ENCODE measurements around the gene DBNDD1.
"Not testable (repeated sequence)": the region's sequence is repeated elsewhere in the genome, so short reads cannot be mapped to it uniquely, and the experiment has no call there.

DBNDD1 gene

DNA sequence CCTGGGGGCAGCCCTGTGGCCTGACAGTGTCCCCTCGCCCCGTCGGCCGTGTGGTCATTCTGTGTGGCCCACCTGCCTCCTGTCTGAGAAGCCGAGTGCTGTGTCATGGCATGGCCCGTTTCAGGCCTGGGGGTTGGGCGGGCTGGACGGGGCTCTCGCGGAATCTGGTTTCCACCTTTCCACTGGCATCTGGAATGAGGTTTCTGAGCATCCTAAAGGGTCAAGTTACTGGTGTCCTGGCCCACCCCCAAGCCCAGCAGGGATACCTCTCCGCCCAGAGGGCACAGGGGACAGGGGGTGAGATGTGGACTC is 7.8 kb downstream of the DBNDD1 start:
- DNase-seq (ENCODE audit: low spot score), result no peak

DNA sequence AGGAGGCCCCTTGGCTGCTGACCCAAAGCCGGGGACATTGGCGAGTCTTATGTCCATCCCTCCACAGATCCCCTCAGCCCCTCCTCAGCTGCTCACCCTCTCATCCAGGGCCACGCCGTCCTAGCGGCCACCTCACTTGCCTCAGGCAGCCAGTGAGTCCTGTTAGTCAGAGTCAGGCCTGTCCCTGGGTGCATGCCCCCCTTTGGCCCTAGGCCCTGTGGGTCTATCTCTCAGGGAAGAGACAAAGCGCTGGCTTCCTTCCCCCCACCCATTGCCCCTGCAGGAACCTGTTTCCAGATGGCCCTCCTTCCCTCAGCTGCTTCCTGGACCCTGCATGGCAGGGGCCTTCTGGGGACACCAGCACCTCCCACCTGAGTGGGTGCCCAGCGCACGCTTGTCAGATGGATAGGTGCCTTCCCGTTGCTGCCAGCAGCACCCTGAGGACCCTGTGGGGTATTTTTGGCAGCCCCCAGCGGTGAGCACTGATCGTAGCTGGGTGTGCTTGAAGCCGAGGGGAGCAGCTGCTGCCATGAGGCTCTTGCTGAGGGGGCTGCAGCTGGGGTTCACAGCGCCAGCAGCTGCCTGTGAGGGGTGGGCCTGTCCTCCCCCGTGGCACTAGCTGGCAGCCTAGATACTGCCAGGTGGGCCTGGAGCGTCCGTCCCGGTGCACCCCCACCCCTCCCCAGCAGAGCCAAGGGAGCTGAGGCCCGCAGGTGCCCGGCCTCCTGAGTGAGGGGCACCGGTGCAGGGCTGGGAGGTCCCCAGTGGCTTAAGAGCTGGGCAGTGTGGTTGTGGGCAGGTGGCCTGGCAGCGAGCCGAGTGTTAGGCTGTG is 8.4 kb downstream of the DBNDD1 start:
- no peak for DNase-seq (ENCODE audit: low spot score)

DNA sequence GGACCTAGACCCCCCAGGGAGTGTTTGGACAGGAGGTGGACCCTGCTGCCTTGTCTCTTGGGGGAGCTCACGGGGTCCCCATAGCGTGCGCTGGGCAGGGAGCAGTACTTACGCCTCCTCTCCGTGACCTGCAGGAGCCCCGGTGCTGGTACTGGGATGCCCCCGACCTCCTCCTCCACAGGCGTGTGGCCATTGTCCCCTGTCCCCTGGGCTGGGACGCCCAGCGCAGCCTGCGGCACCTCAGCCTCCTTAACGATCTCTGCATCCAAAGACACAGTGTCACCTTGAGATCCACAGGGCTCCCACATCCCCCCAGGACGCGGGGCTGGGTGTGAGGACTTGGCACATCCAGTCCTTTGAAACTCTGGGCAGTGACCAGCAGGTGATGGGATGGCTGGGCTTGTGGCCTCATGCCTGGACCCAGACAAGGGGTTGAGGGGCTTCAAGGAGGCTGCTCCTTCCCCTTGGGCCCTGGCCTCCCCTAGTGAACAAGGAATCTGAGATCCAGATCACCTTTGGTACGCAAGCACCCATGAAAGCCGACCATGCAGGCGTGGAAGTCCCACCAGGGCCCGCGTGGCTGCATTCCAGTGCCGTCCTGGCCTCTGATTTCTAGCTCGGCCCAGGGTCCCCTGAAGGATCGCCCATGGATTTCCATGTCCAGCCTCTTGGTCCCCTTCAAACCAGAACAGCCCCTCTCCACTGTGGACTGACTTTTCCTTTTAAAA is 9.9 kb downstream of the DBNDD1 start:
- no peak for DNase-seq (ENCODE audit: low spot score)

DNA sequence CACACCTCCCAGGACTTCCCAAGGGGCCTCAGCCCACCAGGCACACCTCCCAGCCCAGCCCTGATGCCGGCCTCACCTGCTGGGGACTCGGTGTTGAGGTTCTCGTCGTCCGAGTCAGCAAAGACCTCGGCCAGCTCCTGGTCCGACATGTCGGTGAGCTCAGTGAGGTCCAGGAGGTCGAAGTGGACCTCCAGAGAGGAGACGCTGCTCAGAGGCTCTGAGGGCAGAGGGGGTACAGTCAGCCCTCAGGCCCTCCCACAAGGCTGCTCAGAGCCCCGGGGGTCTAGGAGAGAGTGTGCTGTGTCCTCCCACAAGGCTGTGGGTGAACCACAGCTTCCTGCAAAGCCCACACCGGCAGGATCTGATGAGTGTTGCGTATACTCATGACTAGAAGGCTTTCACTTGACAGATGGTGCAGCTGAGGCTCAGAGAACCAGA is 10.5 kb downstream of the DBNDD1 start:
- no peak for DNase-seq (ENCODE audit: low spot score)

DNA sequence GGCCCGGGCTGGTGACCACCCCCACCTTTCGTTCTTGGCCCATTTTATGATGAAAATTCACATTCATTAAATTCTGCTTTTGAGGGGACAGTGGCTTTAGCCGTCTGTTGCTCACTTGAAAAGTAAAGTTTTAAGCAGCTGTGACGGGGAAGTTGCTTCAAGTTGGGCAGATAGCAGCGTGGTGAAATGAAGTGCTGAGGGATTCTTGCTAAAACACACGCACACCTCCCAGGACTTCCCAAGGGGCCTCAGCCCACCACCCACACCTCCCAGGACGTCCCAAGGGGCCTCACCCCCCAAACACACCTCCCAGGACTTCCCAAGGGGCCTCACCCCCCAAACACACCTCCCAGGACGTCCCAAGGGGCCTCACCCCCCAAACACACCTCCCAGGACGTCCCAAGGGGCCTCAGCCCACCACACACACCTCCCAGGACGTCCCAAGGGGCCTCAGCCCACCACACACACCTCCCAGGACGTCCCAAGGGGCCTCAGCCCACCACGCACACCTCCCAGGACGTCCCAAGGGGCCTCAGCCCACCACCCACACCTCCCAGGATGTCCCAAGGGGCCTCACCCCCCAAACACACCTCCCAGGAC is 11.5 kb downstream of the DBNDD1 start:
- DNase-seq (ENCODE audit: low spot score), result not testable (repeated sequence)

DNA sequence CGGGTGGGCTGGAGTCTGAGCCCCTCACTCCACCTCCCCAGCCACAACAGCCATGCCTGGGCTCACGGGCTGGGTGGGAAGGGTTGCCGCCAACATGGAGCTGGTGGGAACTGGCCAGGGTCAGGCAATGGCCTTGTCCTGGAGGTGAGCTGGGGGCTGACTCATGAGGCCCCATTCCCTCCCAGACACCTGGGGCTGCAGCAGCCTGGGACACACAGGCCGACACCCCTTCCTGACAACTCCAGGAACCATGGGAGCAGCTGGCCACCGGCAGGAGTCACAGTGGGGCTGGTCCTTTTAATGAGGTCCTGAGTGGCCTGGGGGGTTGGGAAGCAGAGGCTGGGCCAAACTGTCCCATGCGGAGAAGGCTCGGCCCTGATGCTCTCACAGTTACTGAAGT is 12.2 kb downstream of the DBNDD1 start:
- DNase-seq (ENCODE audit: low spot score), result no peak

DNA sequence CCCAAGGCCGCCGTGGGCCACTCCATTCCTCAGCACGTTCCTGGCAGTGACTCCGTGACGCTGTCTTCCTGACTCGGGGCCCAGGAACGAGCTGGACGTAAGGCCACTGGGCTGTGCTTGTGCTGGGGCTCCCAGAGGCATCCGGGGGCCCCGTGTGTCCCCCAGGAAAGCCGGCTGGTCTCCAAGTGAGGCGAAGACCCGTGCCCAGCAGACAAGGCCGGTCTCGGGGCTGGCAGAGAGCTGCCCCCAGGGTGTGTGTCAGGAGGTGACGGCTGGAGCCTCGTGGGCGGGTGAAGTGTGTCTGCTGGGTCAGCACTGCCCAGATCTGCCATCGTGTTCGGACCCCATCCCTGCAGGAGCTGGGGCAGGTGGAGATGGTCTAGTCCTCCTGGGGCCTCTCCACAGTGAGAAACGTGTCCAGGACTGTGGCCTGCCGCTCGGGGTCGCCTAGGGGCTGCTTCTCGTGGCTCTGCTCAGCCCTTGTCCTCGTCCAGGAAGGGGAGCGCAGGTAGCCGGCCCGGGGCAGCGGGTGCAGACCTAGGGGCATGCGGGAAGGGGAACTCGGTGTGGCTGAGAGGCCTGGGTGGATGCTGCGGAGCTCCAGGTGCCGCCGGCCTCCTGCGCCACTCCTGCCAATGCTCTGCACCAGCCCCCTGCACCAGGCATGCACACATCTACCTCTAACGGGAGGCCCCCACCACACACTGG is 13.1 kb downstream of the DBNDD1 start:
- DNase-seq (ENCODE audit: low spot score), result no peak

DNA sequence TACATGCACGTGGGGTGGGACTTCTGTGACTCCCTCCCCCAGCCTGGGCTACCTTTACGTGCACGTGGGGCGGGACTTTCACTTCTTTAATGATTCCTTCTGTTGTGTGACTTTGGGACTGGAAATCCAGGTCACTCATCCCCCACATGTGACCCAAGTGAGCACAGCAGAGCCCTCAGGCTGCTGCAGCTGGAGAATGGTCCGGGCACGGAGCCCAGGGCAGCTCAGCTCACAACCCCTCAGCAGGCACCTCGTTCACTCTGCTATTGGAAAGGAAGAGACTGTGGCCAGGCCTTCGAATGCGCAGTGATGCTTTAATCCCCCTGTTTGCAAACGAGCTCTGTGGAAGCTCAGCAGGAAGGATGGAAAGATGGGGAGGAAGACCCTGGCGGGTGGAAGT is 14.7 kb downstream of the DBNDD1 start:
- DNase-seq (ENCODE audit: low spot score), result no peak

DNA sequence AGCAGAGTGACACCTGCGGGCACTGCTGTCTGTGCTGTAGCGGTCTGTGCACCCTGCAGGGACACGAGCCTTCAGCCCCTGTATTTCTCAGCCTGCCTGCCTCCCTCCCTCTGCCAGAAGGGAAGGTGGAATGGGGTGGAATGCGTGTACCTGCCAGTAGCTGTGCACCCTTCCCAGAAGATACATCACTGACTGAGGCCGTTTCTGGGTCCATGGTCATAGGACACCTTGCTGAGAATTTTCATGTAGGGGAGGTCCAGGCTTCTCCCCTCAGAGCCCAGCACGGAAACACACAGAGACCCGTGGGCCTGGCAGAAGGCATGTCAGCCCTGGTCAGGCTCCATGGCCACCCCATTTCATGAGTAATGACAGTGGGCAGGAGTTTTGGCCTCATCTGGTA is 16.5 kb downstream of the DBNDD1 start:
- DNase-seq (ENCODE audit: low spot score), result no peak

DNA sequence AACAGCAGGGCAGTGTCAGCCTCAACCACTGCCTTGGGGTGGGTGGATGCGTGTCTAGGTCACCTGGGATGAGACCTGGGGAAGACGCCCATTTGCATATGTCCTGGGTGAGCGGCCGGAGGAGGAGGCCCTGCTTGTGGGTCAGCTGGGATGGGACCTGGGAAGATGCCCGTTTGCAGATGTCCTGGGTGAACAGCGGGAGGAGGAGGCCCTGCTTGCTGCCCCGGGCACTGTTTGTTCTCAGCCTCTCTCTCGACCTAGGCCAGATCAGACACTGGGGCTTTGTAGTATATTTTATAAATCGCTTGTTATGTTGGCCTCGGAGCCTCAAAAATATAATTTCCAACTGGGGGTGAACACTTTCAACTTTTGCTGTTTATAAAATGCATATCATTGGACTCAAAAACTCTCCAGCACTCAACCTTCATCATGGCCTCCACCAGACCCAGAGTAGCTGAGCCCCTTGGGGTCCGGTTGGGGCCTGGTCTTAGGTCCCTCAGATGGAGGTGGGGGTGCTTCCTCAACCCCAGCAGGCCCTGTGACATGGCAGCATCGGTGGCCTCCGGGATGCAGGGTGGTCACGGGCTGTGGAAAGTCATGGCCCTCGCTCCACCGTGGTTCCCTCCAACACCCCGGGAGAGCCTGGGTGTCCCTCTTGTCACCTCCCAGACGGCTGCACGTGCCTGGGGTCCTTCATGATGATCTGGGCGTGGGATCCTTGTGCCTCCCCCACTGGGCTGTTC is 17.3 kb downstream of the DBNDD1 start:
- no peak for DNase-seq (ENCODE audit: low spot score)

DNA sequence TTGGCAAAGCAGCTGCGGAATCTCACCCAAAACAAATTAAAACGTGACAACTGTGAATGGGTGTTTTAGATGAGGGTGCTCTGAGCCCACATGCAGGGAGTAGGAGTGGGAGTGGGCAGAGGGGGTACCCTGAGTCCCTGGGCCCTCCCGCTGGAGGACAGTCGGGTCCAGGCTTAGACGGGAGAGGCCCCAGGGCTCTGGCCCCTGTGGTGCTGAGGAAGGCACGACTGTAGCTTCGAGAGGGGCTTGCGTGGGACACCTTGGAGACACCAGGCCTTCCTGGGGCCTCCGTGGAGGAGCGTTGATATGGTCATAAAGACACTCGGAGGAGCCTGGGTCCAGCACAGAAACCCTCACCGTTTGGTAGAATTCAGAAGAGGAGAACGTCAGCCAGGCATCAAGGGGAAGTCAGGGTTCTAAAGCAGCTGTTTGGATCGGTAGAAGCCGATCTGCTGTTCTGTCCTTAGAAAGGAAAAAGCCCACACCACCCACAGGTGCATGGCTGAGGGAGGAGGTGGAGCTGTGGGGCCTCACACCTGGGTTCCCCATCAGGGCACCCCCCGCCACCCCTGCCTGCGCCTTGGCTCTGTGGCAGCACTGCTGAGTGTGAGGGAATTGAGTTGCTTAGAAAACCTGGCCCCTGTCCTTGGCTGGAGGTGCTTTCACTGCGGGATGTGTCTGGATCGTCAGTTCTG is 18.4 kb downstream of the DBNDD1 start:
- DNase-seq (ENCODE audit: low spot score), result no peak

DNA sequence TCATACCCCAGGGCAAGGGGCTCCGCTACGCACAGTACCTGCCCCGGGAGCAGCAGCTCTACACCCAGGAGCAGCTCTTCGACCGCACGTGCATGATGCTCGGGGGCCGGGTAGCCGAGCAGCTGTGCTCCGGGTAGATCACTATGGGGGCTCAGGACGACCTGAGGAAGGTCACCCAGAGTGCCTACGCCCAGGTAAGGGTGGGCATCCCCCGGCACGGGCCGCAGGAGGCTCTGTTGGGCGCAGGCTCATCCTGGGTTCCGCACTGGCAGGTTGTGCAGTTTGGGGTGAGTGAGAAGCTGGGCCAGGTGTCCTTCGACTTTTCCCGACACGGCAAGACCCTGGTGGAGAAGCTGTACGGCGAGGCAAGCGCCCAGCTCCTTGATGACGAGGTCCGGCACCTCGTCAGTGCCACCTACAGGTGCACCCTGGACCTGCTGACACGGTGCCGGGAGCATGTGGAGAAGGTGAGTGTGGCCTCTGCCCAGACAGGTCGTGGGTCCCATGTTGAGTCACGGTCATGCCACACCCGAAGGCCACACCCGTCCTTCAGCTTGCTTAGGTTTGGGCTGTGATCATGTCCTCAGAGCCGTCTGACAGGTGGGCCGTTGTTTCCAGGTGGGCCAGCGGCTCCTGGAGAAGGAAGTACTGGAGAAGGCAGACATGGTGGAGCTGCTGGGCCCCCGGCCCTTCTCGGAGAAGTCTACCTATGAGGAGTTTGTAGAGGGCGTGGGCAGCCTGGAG is 19.3 kb downstream of the DBNDD1 start:
- no peak for DNase-seq (ENCODE audit: low spot score)

DNA sequence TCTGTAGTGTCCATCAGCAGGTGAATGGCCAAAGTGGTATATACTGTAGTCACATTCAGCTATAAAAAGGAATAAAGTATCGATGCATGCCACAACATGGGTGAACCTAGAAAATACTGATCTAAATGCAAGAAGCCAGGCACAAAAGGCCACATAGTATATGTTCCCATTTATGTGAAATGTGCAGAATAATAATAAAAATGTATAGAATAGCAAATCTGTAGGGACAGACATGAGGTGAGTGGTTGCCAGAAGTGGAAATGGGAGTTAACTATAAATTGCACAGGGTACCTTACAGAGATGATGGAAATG is 23.1 kb downstream of the DBNDD1 start:
- DNase-seq (ENCODE audit: low spot score), result no peak

DNA sequence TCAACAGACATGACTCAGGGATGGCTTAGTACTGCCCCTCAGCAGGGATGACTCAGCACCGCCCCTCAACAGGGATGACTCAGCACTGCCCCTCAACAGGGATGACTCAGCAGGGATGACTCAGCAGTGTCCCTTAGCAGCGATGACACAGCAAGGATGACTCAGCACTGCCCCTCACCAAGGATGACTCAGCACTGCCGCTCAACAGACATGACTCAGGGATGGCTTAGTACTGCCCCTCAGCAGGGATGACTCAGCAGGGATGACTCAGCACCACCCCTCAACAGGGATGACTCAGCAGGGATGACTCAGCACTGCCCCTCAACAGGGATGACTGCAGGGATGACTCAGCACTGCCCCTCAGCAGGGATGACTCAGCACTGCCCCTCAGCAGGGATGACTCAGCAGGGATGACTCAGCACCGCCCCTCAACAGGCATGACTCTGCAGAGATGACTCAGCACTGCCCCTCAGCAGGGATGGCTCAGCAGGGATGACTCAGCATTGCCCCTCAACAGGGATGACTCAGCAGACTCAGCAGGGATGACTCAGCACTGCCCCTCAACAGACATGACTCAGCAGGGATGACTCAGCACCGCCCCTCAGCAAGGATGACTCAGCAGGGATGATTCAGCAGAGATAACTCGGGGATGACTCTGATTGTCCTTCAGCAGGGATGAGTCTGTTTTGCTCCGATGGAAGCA is 23.6 kb downstream of the DBNDD1 start:
- DNase-seq (ENCODE audit: low spot score), result peak; percentile 87

DNA sequence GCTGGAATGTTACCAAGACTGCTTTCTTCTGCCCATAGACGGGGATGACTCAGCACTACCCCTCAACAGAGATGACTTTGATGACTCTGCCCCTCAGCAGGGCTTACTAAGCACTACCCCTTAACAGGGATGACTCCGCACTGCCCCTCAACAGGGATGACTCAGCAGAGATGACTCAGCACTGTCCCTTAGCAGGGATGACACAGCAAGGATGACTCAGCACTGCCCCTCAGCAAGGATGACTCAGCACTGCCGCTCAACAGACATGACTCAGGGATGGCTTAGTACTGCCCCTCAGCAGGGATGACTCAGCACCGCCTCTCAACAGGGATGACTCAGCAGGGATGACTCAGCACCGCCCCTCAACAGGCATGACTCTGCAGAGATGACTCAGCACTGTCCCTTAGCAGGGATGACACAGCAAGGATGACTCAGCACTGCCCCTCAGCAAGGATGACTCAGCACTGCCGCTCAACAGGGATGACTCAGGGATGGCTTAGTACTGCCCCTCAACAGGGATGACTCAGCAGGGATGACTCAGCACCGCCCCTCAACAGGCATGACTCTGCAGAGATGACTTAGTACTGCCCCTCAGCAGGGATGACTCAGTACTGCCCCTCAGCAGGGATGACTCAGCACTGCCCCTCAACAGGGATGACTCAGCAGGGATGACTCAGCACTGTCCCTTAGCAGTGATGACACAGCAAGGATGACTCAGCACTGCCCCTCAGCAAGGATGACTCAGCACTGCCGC is 24.4 kb downstream of the DBNDD1 start:
- DNase-seq (ENCODE audit: low spot score), result peak; percentile 86

DNA sequence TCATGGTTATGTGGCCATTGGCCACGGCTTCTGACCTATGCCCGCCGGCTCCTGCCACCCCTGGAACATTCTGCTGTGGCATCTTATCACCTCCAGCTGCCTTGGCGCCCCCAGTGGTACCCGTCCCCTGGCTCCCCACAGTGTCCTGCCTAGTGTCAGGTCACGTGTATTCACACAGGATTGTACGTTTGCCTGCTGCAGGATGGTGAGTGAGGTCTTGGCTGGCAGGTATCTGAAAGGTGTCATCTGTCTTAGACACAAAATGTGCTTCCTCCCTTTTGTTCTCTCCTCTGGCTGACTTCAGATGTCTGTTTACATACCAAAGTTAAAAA is 24.9 kb downstream of the DBNDD1 start:
- DNase-seq (ENCODE audit: low spot score), result no peak

DNA sequence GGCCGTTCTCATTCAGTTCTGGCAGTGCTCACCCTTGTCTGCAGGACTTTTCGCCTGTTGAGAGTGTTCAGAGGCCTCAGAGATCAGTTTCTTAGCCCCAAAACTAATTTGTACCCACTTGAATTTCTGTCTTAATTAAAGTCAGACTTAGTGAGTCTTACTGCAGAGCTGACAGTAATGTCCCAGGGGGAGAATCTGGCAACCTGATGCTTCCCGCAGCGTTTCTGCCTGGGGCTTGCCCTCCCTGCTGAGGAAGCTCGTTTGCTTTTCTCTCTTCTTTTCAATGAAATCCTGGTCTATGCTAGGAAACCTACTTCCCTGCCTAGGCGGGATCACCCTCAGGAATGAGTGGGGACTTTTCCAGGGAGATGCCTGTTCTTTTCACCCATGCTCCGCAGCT is 25.3 kb downstream of the DBNDD1 start:
- no peak for DNase-seq (ENCODE audit: low spot score)

DNA sequence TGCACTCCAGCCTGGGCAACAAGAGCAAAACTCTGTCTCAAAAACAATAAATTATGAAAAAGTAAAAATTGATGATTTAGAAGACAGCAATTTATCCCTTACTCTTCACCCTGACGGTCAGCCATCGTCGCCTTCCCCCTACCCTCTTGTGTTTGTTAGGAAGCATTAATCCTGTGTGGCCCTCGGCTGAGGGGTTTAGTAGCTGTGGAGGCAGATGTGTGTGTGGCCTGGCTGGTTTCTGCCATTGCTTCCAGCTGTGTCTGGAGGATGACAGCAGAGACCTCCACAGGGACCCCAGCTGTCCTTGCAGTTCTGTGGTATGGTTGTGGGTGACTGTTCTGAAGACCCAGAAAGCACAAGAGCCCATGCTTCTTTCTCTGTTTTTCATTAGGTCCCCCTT is 25.9 kb downstream of the DBNDD1 start:
- no peak for DNase-seq (ENCODE audit: low spot score)

DNA sequence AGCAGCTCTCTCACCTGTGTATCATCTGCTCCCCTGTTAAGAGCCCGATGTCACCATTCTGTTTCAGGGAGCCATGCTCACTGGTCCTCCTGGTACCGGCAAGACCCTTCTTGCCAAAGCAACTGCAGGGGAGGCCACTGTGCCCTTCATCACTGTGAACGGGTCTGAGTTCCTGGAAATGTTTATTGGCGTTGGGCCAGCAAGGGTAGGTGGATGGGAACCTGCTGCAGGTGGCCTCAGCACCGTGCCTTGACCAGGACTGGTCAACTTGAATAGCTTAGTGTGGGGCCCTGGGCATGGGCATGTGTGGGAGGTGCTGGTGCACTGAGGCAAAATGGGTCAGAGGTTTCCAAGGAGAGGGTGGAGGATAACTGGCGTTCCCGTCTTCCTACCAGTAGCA is 28.5 kb downstream of the DBNDD1 start:
- DNase-seq (ENCODE audit: low spot score), result no peak

DNA sequence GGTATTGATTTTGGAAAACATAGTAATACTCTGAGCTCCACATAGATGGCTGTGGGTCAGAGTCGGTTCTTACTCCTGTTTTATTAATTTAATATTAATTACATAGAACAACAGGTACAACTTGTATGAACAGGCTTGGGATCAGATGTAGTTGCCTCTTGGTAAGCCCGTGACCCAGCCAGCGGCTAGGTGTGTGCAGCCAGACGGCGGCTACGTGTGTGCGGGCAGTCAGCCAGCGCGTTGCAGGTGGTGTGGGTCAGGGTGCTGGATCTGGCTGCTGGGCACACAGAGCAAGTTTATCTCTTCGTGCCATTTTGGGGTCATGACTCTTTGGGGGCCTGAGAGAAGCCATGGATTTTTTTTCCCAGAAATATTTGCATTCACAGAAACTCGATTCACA is 30.3 kb downstream of the DBNDD1 start:
- no peak for DNase-seq (ENCODE audit: low spot score)

All from hematopoietic multipotent progenitor cell treated with erythropoietin and hydrocortisone succinate and interleukin-3 and kit ligand, for 17 days (in vitro differentiated cells).